ENCODE results near the gene LAMA2.
"Not testable (repeated sequence)": the region's sequence is repeated elsewhere in the genome, so short reads cannot be mapped to it uniquely, and the experiment has no call there.

GRCh38 chr6:129172279-129172995 lies 289.5 kb downstream of the LAMA2 start:
- TF ChIP-seq CTCF (IDR thresholded peaks at IDR 0.05); POLR2A (IDR thresholded peaks at IDR 0.05; ENCODE audit: low read depth); EP300 (IDR thresholded peaks at IDR 0.05); POLR2AphosphoS5 (IDR thresholded peaks at IDR 0.05): not testable (repeated sequence)
